HepG2 (cell line): Measurements from ENCODE around the gene MAVS. TPM values are rescaled to one million over a fixed set of nuclear protein-coding genes. Genes with fewer than 3 reads are reported as not detected.
A peak's percentile ranks its signal among the peaks of the same experiment; 100 is the strongest.

ENCODE experiments used
- ATAC-seq: fragments of 200-7000 bp; cut with Tn5 transposase; 3 replicates; pipeline ENCODE4 v1.9.1; 2020; ENCODE audit warnings: mild to moderate bottlenecking, moderate library complexity
- BruUV-seq: library from RNA; stranded (reverse); fragments of 400-500 nt; replicated peaks from 2 replicates; lab custom pipeline; 2021; lab: Mats Ljungman, UMichigan
- CTCF ChIA-PET: fragments of 300-600 bp; formaldehyde crosslinking; extraction: SDS; loops from one replicate; lab custom pipeline; 2021; ENCODE audit warnings: low total read pairs, inconsistent platforms, low intra/inter-chr PET ratio; lab: Yijun Ruan, JAX
- POLR2A ChIA-PET: fragments of 350-600 bp; sonication (Branson Sonifier 250); formaldehyde crosslinking; loops from one replicate; lab custom pipeline; 2020; ENCODE audit warnings: antibody characterized with exemption, inconsistent platforms; lab: Yijun Ruan, JAX
- DNase-seq: peaks from one replicate; pipeline ENCODE4 v3.0.0-alpha.2; 2015; ENCODE audit warnings: low spot score
- FAIRE-seq: peaks from 3 replicates; lab custom pipeline; 2011; peaks lifted over from hg19 to GRCh38; lab: Jason Lieb, UNC
- H2AFZ ChIP-seq: one replicate; pipeline ENCODE4 v1.6.1; 2011; ENCODE audit warnings: low read length, inconsistent platforms
- H3K27ac ChIP-seq: fragments of 300-600 bp; 3 replicates; pipeline ENCODE4 v1.8.0; 2011; ENCODE audit warnings: mixed run types, mild to moderate bottlenecking, mixed read lengths, low read length, inconsistent platforms; ENCODE audit not compliant: insufficient read depth; ENCODE audit errors: extremely low read length
- H3K27me3 ChIP-seq, 2 experiments: fragments of 200-600 bp in 1 of 2; 2 replicates in 1 of 2; 3 replicates in 1 of 2; pipeline versions ENCODE4 v1.6.0 to v1.8.0; 2011; ENCODE audit warnings: low read length in 2 of 2, mild to moderate bottlenecking in 2 of 2, moderate library complexity in 2 of 2, inconsistent platforms in 1 of 2; ENCODE audit not compliant: insufficient read depth in 2 of 2, control insufficient read depth in 1 of 2
- H3K36me3 ChIP-seq, 2 experiments: fragments of 200-600 bp in 1 of 2; replicated peaks in 1 of 2; 2 replicates in 1 of 2; 3 replicates in 1 of 2; pipeline versions ENCODE4 v1.5.1 to v1.8.0; 2011; ENCODE audit warnings: low read length in 2 of 2, inconsistent platforms in 1 of 2; ENCODE audit not compliant: insufficient read depth in 2 of 2, control insufficient read depth in 1 of 2
- H3K4me1 ChIP-seq: 2 replicates; pipeline ENCODE4 v1.5.1; 2012; ENCODE audit warnings: low read length, inconsistent platforms; ENCODE audit not compliant: insufficient read depth
- H3K4me2 ChIP-seq: 2 replicates; pipeline ENCODE4 v1.6.0; 2011; ENCODE audit warnings: low read depth, low read length, inconsistent platforms
- H3K4me3 ChIP-seq, 3 experiments: fragments of 200-600 bp in 1 of 3; sonication (generic), shearing (Covaris generic) in 1 of 3; replicated peaks in 1 of 3; 2 replicates each; pipeline ENCODE4 v1.5.1; 2011 to 2016; ENCODE audit warnings: low read length in 3 of 3, inconsistent platforms in 2 of 3, low read depth in 2 of 3, mild to moderate bottlenecking in 2 of 3, control low read depth in 1 of 3, mixed read lengths in 1 of 3; ENCODE audit not compliant: insufficient read depth in 1 of 3
- H3K79me2 ChIP-seq: one replicate; pipeline ENCODE4 v1.6.1; 2011; ENCODE audit warnings: low read length, inconsistent platforms; ENCODE audit not compliant: insufficient read depth
- H3K9ac ChIP-seq: 2 replicates; pipeline ENCODE4 v1.6.0; 2011; ENCODE audit warnings: mild to moderate bottlenecking, low read depth, low read length, inconsistent platforms; ENCODE audit not compliant: insufficient read depth
- H3K9me3 ChIP-seq: 2 replicates; pipeline ENCODE4 v1.5.1; 2012; ENCODE audit warnings: mild to moderate bottlenecking, low read length
- H4K20me1 ChIP-seq: 2 replicates; pipeline ENCODE4 v1.6.0; 2011; ENCODE audit warnings: inconsistent platforms, mild to moderate bottlenecking, low read length, moderate library complexity; ENCODE audit not compliant: insufficient read depth
- BHLHE40 ChIP-seq: IDR thresholded peaks from 2 replicates; pipeline ENCODE4 v1.6.1; 2011; ENCODE audit warnings: low read length, improper control_type of control experiment
- EED ChIP-seq: sonication (generic); formaldehyde crosslinking; IDR thresholded peaks from 2 replicates; pipeline ENCODE4 v1.5.0; 2020; ENCODE audit warnings: mild to moderate bottlenecking, missing genetic modification reagents
- GZF1 ChIP-seq: sonication (generic); formaldehyde crosslinking; IDR thresholded peaks from 2 replicates; pipeline ENCODE4 v1.5.1; 2020; ENCODE audit warnings: mild to moderate bottlenecking, missing genetic modification reagents
- HNRNPK ChIP-seq: fragments of 200-400 bp; formaldehyde crosslinking; IDR thresholded peaks from 2 replicates; pipeline ENCODE4 v1.6.1; 2018; ENCODE audit warnings: low read length, low read depth, moderate library complexity, mild to moderate bottlenecking; ENCODE audit not compliant: poor library complexity, severe bottlenecking
- KLF16 ChIP-seq, 2 experiments: sonication (generic) in 1 of 2; formaldehyde crosslinking in 1 of 2; IDR thresholded peaks; 2 replicates each; pipeline versions ENCODE4 v1.6.1 to v1.8.0; 2016 to 2023; ENCODE audit warnings: missing genetic modification reagents in 2 of 2, missing compliant biosample characterization in 1 of 2
- MTF1 ChIP-seq: sonication (generic); formaldehyde crosslinking; IDR thresholded peaks from 2 replicates; pipeline ENCODE4 v1.5.0; 2020; ENCODE audit warnings: missing genetic modification reagents
- NFIB ChIP-seq: sonication (generic); formaldehyde crosslinking; IDR thresholded peaks from 2 replicates; pipeline ENCODE4 v1.9.0; 2021; ENCODE audit warnings: missing genetic modification reagents, mild to moderate bottlenecking, borderline replicate concordance
- RARA ChIP-seq: IDR thresholded peaks from 2 replicates; pipeline ENCODE4 v1.6.1; 2016; ENCODE audit warnings: missing genetic modification reagents, missing compliant biosample characterization
- RBFOX2 ChIP-seq: fragments of 200-400 bp; formaldehyde crosslinking; IDR thresholded peaks from 2 replicates; pipeline ENCODE4 v1.6.1; 2017; ENCODE audit warnings: low read depth, mild to moderate bottlenecking, low read length
- SYNCRIP ChIP-seq: fragments of 200-400 bp; formaldehyde crosslinking; IDR thresholded peaks from 2 replicates; pipeline ENCODE4 v1.6.1; 2018; ENCODE audit warnings: mild to moderate bottlenecking, low read depth, low read length; ENCODE audit not compliant: insufficient read depth
- TCF12 ChIP-seq, 2 experiments: fragments of 450-650 bp in 1 of 2; sonication (generic) in 1 of 2; formaldehyde crosslinking in 1 of 2; IDR thresholded peaks; 2 replicates each; pipeline versions ENCODE4 v1.6.1 to v1.8.0; 2017 to 2022; ENCODE audit warnings: antibody characterized with exemption in 1 of 2, mild to moderate bottlenecking in 1 of 2, missing genetic modification reagents in 1 of 2, moderate library complexity in 1 of 2
- YEATS4 ChIP-seq: sonication (generic); formaldehyde crosslinking; IDR thresholded peaks from 2 replicates; pipeline ENCODE4 v1.4.0; 2020; ENCODE audit warnings: missing genetic modification reagents, borderline replicate concordance
- YY1 ChIP-seq: IDR thresholded peaks from 2 replicates; pipeline ENCODE4 v1.6.1; 2011; ENCODE audit warnings: low read length, low read depth, moderate library complexity, mild to moderate bottlenecking; ENCODE audit not compliant: insufficient read depth, insufficient replicate concordance
- ZBTB25 ChIP-seq: IDR thresholded peaks from 2 replicates; pipeline ENCODE4 v1.6.1; 2018; ENCODE audit warnings: missing genetic modification reagents
- ZFP36L2 ChIP-seq: sonication (generic); formaldehyde crosslinking; IDR thresholded peaks from 2 replicates; pipeline ENCODE4 v1.4.0; 2020; ENCODE audit warnings: missing genetic modification reagents
- ZNF138 ChIP-seq: sonication (generic); formaldehyde crosslinking; IDR thresholded peaks from 2 replicates; pipeline ENCODE4 v1.5.0; 2020; ENCODE audit warnings: mild to moderate bottlenecking, low read depth, missing genetic modification reagents
- ZNF710 ChIP-seq: sonication (generic); formaldehyde crosslinking; IDR thresholded peaks from 2 replicates; pipeline ENCODE4 v1.5.0; 2020; ENCODE audit warnings: mild to moderate bottlenecking, missing genetic modification reagents, borderline replicate concordance
- ZSCAN31 ChIP-seq: sonication (generic); formaldehyde crosslinking; IDR thresholded peaks from 2 replicates; pipeline ENCODE4 v1.5.0; 2020; ENCODE audit warnings: low read depth, mild to moderate bottlenecking, missing genetic modification reagents
- WGBS: methylation state at CpG from one replicate; pipeline ENCODE4 v1.1.6; 2017; ENCODE audit warnings: low lambda C conversion rate; 5-methylcytosine and 5-hydroxymethylcytosine counted together
- in situ Hi-C: cut with HindIII; loops from 2 replicates; pipeline ENCODE4 v1.10.0; 2017; ENCODE audit warnings: low pct_unique_long_range_greater_than_20kb; ENCODE audit not compliant: extremely low pct_ligation_motif_present
- intact Hi-C: fragments of 100-400 bp; cut with micrococcal nuclease; formaldehyde crosslinking; loops from one replicate; pipeline ENCODE4 v1.10.0; 2022; ENCODE audit not compliant: unreplicated experiment
- polyA plus RNA-seq, 8 experiments: library from polyadenylated mRNA; depleted of rRNA in 3 of 8; stranded (reverse) in 7 of 8; unstranded in 1 of 8; fragments of >200 nt; fragmentation: Illumina TruSeq in 4 of 8; extraction: Trizol in 4 of 8; gene quantifications; 2 replicates each; pipeline versions ENCODE4 v1.2.1 to v1.2.3, GENCODE V29; 2011 to 2016; ENCODE audit warnings: low read depth in 4 of 8, missing spikeins in 1 of 8, mixed read lengths in 1 of 8; ENCODE audit not compliant: insufficient read depth in 1 of 8
- total RNA-seq, 5 experiments: library from RNA; depleted of rRNA; stranded (reverse); fragments of >200 nt; fragmentation: Illumina TruSeq; extraction: Trizol; gene quantifications; 2 replicates each; pipeline ENCODE4 v1.2.3, GENCODE V29; 2016; ENCODE audit warnings: low read depth in 1 of 5
- TF ChIP-seq, protein P1 (sequence below): sonication (generic); formaldehyde crosslinking; IDR thresholded peaks from 2 replicates; pipeline ENCODE4 v1.8.1; 2023; ENCODE audit warnings: mild to moderate bottlenecking, missing genetic modification reagents

The MAVS gene
- total and polyA plus RNA-seq, 2 of the 13 experiments (the other 11 are each of a cell fraction or from before 2014, with no cell fraction given): 27.3 to 36.6 TPM

DNA sequence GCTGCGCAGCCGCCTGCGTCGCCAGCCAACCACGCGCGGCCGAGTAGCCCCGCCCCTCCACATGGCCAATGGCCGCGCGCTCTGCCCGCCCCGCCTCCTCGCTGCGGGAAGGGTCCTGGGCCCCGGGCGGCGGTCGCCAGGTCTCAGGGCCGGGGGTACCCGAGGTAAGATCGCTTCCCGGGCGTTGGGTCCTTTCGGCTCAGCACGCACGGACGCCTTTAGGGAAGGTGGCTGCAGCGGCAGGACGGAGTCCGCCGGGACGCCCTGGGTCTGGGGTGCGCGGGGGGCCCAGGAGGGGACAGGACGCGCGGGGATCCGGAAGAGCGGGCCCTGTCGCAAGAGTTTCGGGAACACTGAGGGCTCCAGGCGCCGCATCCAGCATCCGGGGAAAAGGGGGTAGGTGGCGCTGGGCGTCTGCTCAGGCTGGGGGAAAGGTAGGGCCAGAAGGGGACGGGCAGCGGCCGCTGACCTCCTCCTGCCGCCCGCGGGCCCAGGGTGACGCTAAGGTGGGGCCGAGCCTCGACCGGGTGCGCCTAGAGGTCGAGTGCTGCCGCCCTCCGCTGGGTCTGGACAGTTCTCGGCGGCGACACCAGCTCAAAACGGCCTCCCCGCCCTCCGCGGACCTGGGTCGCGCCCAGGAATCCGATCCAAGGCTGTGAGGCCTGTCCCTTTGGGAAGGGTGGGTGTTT is at the start of gene MAVS (continued):
- no peak; the same call in 1 of the 2 replicates for TF ChIP-seq BHLHE40
- TF ChIP-seq HNRNPK: peak; percentile 86
- 0 out of 2 replicates have a peak, but pooled peaks have one; percentile 11 for TF ChIP-seq MTF1 (CRISPR knock-in tag)
- TF ChIP-seq ZBTB25 (CRISPR knock-in tag): peak; percentile 79; the same call in 1 of the 2 replicates
- peak; percentile 39; the same call in 1 of the 2 replicates for TF ChIP-seq RARA
- TF ChIP-seq TCF12 (IDR thresholded peaks at IDR 0.05): no peak
- TF ChIP-seq TCF12 (CRISPR knock-in tag; IDR thresholded peaks at IDR 0.05): peak; percentile 89
- TF ChIP-seq RBFOX2: peak; percentile 100

- intact Hi-C loops: no loop called here
- no peak for DNase-seq
- TSS peak; percentile 64 for BruUV-seq
- ChIA-PET CTCF (interaction anchor here (1.3 kb wide), 1 partner anchor 23 kb away, joined by 3 read pairs; the partner anchor contains the start of gene AP5S1), POLR2A (interaction anchor here (3.1 kb wide), 1 partner anchor 22 kb away, joined by 31 read pairs; the partner anchor contains the start of gene AP5S1)
- H3K4me2 ChIP-seq: peak overlapping the region; percentile 95
- in situ Hi-C loops: no loop called here
- no peaks in the 10 kb centered on the region for H3K9me3 ChIP-seq
- peak overlapping the region; percentile 76 to 88 (median 85) for H3K4me3 ChIP-seq
- H3K4me1 ChIP-seq: peaks cover 44% of the 10 kb centered on the region
- no peak for FAIRE-seq
- H3K9ac ChIP-seq: peak overlapping the region; percentile 77
- no peaks in the 10 kb centered on the region; a peak in 1 of 5 replicates for H3K27me3 ChIP-seq
- H3K27ac ChIP-seq: peak overlapping the region; percentile 66
- 39% methylated on average over 5 of the region's 5 CpGs for WGBS
- peak; percentile 3 for ATAC-seq
- peak overlapping the region; percentile 6 for H2AFZ ChIP-seq
- peaks cover 20% of the 10 kb centered on the region for H3K79me2 ChIP-seq
- H3K36me3 ChIP-seq: peaks cover 14 to 26% of the 10 kb centered on the region in 2 experiments
- no peaks in the 10 kb centered on the region for H4K20me1 ChIP-seq
- peak; percentile 13; the same call in 1 of the 2 replicates for TF ChIP-seq ZNF710 (CRISPR knock-in tag)
- TF ChIP-seq KLF16 (CRISPR knock-in tag; IDR thresholded peaks at IDR 0.05): no peak
- TF ChIP-seq NFIB: no peak
- TF ChIP-seq ZSCAN31 (CRISPR knock-in tag): 0 out of 2 replicates have a peak, but pooled peaks have one; percentile 23
- no peak for TF ChIP-seq ZNF138 (CRISPR knock-in tag)
- TF ChIP-seq SYNCRIP: no peak
- no peak for TF ChIP-seq YEATS4 (CRISPR knock-in tag)
- TF ChIP-seq GZF1 (CRISPR knock-in tag): 0 out of 2 replicates have a peak, but pooled peaks have one; percentile 25
- TF ChIP-seq, protein P1, sequence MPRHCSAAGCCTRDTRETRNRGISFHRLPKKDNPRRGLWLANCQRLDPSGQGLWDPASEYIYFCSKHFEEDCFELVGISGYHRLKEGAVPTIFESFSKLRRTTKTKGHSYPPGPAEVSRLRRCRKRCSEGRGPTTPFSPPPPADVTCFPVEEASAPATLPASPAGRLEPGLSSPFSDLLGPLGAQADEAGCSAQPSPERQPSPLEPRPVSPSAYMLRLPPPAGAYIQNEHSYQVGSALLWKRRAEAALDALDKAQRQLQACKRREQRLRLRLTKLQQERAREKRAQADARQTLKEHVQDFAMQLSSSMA (CRISPR knock-in tag): peak; percentile 28; the same call in 1 of the 2 replicates
- TF ChIP-seq ZFP36L2 (CRISPR knock-in tag): no peak
- TF ChIP-seq YY1: no peak
- no peak for TF ChIP-seq EED (CRISPR knock-in tag)
Measured at GRCh38 chr20:3797226-3797545, 49.4 kb upstream of the MAVS start.
